HAP-1 (cell line): ENCODE results near the gene PRDM11.
"Not testable (repeated sequence)": the region's sequence is repeated elsewhere in the genome, so short reads cannot be mapped to it uniquely, and the experiment has no call there.

ENCODE experiments used
- DNase-seq, 2 experiments: peaks; one replicate each; pipeline ENCODE4 v3.0.0-alpha.2; 2016 to 2020; ENCODE audit warnings: low spot score in 2 of 2
- H3K27me3 ChIP-seq: fragments of 250-450 bp; sonication (Bioruptor Pico); 2 replicates; pipeline ENCODE4 v1.5.1; 2020; ENCODE audit warnings: low read depth, mild to moderate bottlenecking, moderate library complexity
- H3K36me3 ChIP-seq: fragments of 250-450 bp; sonication (Bioruptor Pico); replicated peaks from 2 replicates; pipeline ENCODE4 v1.5.1; 2020; ENCODE audit warnings: mild to moderate bottlenecking
- H3K4me1 ChIP-seq: fragments of 250-450 bp; sonication (Bioruptor Pico); 2 replicates; pipeline ENCODE4 v1.5.1; 2020; ENCODE audit warnings: mild to moderate bottlenecking
- H3K4me3 ChIP-seq: fragments of 250-450 bp; sonication (Bioruptor Pico); 2 replicates; pipeline ENCODE4 v1.5.1; 2020; ENCODE audit warnings: mild to moderate bottlenecking, moderate library complexity
- H3K9me3 ChIP-seq: fragments of 250-450 bp; sonication (Bioruptor Pico); 2 replicates; pipeline ENCODE4 v1.5.1; 2020; ENCODE audit warnings: mild to moderate bottlenecking, moderate library complexity
- in situ Hi-C: fragments of 300-500 bp; cut with MboI; formaldehyde crosslinking; loops from 3 replicates; pipeline ENCODE4 v1.14.3; 2020; ENCODE audit warnings: low sequenced_read_pairs, inconsistent platforms, mixed read lengths

PRDM11 gene

DNA sequence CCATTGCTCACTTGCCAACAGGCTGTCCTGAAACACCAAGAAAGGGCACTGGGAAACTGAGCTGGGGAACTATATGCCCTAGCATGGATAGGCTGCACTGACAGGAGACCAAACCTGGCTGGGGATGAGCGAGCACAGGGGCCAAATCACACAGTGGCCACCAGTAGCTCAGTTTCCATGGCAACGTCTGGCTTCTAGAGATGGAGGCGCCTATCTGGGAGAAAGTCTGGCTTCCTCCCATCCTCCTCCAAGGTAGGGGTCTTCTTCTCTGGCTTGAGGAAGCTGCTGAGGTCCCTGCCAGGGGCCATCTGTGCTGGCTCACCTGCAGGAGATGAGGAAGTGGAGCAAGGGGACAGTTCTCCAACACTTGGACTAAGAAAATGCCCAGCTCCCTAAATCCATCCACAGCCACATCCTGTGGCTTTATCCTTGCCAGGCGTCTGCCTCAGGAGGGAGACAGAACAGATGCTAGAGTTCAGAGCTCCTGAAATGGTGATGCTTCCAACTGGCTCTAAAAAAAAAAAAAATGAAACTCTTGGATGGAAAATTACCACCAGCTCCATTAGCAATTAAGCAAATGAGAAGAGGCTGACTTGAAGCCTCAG lies 91.4 kb downstream of the PRDM11 start:
- no peaks in the 10 kb centered on the region for H3K36me3 ChIP-seq
- in situ Hi-C loops: loop anchor here (10.0 kb wide), 1 partner anchor 63 kb away; no protein-coding TSS in a partner anchor
- no peaks in the 10 kb centered on the region for H3K4me1 ChIP-seq
- 0 out of 2 replicates have a peak, but pooled peaks cover 2% of the 10 kb centered on the region for H3K27me3 ChIP-seq
- no peaks in the 10 kb centered on the region for H3K9me3 ChIP-seq
- H3K4me3 ChIP-seq: no peak overlapping the region
- DNase-seq: no peak

GRCh38 chr11:45238724-45239123 lies 92.3 kb downstream of the PRDM11 start:
- no peaks in the 10 kb centered on the region for H3K4me1 ChIP-seq
- no peaks in the 10 kb centered on the region for H3K36me3 ChIP-seq
- H3K27me3 ChIP-seq: 0 out of 2 replicates have a peak, but pooled peaks cover 2% of the 10 kb centered on the region
- H3K4me3 ChIP-seq: no peak overlapping the region
- no peak for DNase-seq
- in situ Hi-C loops: loop anchor here (10.0 kb wide), 1 partner anchor 64 kb away; no protein-coding TSS in a partner anchor
- no peaks in the 10 kb centered on the region for H3K9me3 ChIP-seq

GRCh38 chr11:45239733-45240132 lies 93.3 kb downstream of the PRDM11 start:
- Histone ChIP-seq H3K27me3 (0 out of 2 replicates have a peak, but pooled peaks cover 2% of the 10 kb centered on the region), H3K36me3 (no peaks in the 10 kb centered on the region), H3K4me3 (no peak overlapping the region), H3K4me1 (no peaks in the 10 kb centered on the region), H3K9me3 (no peaks in the 10 kb centered on the region)
- DNase-seq: no peak
- in situ Hi-C loops: loop anchor here (10.0 kb wide), 1 partner anchor 65 kb away; no protein-coding TSS in a partner anchor

- Histone ChIP-seq H3K36me3 (no peaks in the 10 kb centered on the region), H3K9me3 (no peaks in the 10 kb centered on the region), H3K27me3 (no peaks in the 10 kb centered on the region), H3K4me3 (no peak overlapping the region), H3K4me1 (no peaks in the 10 kb centered on the region)
- in situ Hi-C loops: no loop called here
- DNase-seq: no peak
These were observed 97.5 kb downstream of the PRDM11 start for GRCh38 chr11:45243967-45244366.

DNA sequence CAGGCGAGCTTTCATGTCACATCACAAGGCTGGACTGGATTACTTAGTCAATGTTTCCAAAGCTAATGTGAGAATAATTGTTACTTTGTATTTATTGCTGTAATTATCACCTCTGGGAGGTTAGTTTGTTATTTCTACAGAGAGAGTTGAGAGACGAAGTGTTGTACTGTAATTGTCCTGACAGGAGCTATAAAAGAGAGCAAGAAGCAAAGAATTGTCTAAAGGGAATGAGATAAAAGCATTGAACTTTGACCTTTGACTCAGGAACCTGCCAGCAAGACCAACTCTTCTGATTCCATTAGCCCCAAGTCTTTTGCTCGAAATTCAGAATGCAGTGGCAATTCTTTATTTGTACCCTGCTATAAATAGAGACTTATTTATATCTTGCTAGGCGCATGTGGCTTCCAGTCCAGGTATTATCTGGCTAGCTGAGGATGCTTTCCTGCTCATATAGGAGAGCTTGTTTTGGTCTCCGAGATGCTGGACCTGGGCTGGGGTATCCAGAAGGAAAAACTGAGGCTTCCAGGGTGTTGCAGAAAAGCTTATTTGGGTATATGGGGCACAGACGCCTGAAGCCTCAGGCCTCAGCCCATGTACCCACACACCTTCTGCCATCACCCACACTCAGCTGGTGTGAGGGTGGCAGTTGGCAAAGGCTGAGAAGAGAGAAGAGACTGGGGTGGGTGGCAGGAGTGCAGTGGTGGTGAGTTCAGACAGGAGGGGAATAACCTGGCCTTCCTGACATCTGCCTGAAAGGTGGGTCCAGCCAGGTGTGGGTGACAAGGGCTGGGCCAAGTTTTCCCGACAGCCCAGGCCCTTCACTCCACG lies 99.0 kb downstream of the PRDM11 start:
- no peak for DNase-seq
- in situ Hi-C loops: no loop called here

GRCh38 chr11:45246241-45246640 lies 99.8 kb downstream of the PRDM11 start:
- Histone ChIP-seq H3K9me3 (no peaks in the 10 kb centered on the region), H3K36me3 (no peaks in the 10 kb centered on the region), H3K4me3 (no peak overlapping the region), H3K27me3 (no peaks in the 10 kb centered on the region), H3K4me1 (no peaks in the 10 kb centered on the region)
- in situ Hi-C loops: no loop called here
- no peak for DNase-seq

More for the DNA sequence above, 99.0 kb downstream of the PRDM11 start:
- Histone ChIP-seq H3K27me3 (no peaks in the 10 kb centered on the region), H3K36me3 (no peaks in the 10 kb centered on the region), H3K4me3 (no peak overlapping the region), H3K4me1 (no peaks in the 10 kb centered on the region), H3K9me3 (no peaks in the 10 kb centered on the region)

DNA sequence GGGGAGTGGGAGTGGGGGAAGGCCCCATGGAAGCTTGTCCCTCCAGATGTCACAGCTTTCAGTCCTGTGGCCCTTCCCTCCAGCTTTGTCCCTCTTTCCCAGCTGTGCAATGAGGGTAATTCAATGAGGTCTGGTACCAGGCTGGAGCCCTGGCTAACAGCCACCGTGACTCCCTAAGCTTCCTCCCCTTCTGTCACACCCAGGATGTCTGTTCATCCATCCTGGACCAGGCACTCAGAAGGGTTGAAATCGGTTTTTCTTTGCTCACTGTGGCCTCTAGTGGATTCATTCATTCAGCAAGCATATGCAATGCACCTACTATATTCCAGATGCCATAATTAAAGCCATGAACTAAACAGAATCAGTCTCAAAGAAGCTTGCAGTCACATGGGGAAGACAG lies 101.0 kb downstream of the PRDM11 start:
- in situ Hi-C loops: no loop called here
- Histone ChIP-seq H3K36me3 (no peaks in the 10 kb centered on the region), H3K9me3 (no peaks in the 10 kb centered on the region), H3K27me3 (no peaks in the 10 kb centered on the region), H3K4me3 (no peak overlapping the region), H3K4me1 (no peaks in the 10 kb centered on the region)
- no peak for DNase-seq

GRCh38 chr11:45248501-45249011 lies 102.1 kb downstream of the PRDM11 start:
- H3K36me3 ChIP-seq: no peaks in the 10 kb centered on the region
- in situ Hi-C loops: no loop called here

GRCh38 chr11:45249372-45249771 lies 102.9 kb downstream of the PRDM11 start:
- H3K9me3 ChIP-seq, H3K4me1 ChIP-seq, DNase-seq, in situ Hi-C loops, H3K27me3 ChIP-seq, H3K4me3 ChIP-seq, H3K36me3 ChIP-seq: not testable (repeated sequence)

More at GRCh38 chr11:45248501-45249011, 102.1 kb downstream of the PRDM11 start:
- DNase-seq: no peak
- H3K4me3 ChIP-seq: no peak overlapping the region
- no peaks in the 10 kb centered on the region for H3K27me3 ChIP-seq
- no peaks in the 10 kb centered on the region for H3K9me3 ChIP-seq
- no peaks in the 10 kb centered on the region for H3K4me1 ChIP-seq

DNA sequence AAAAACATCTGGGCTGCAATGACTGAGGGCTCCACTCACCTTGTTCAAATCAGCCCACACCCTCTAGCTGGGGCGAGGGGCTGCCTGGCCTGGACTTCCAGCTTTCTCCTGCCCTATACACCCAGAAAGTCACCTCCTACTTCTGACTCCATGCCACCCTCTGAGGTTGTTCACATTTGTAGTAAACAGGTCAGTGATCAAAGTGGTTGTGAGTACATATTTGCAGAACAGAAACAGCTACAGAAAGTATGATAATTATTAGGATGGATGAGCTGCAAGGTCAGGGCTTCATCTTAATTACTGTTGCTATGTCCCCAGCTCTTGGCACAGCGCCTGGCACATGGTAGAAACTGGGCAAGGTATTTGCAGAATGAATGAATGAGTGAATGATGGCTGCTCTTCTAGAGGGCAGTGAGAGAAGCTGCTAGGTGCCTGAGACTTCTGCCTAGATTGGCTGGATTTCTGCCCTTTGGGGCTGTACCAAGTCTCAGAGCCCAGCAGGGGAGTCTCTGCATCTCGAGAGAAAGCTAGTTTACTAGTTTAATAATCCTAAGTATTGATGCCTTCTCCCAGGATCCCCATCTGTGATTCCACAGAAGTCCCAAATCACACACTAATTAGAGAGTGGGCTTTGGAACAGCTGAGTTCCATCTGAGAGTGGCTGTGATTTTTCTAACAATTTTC lies 103.7 kb downstream of the PRDM11 start:
- no peaks in the 10 kb centered on the region for H3K4me1 ChIP-seq
- no peak for DNase-seq
- no peaks in the 10 kb centered on the region for H3K36me3 ChIP-seq
- in situ Hi-C loops: no loop called here
- H3K9me3 ChIP-seq: no peaks in the 10 kb centered on the region
- H3K27me3 ChIP-seq: no peaks in the 10 kb centered on the region
- no peak overlapping the region for H3K4me3 ChIP-seq

DNA sequence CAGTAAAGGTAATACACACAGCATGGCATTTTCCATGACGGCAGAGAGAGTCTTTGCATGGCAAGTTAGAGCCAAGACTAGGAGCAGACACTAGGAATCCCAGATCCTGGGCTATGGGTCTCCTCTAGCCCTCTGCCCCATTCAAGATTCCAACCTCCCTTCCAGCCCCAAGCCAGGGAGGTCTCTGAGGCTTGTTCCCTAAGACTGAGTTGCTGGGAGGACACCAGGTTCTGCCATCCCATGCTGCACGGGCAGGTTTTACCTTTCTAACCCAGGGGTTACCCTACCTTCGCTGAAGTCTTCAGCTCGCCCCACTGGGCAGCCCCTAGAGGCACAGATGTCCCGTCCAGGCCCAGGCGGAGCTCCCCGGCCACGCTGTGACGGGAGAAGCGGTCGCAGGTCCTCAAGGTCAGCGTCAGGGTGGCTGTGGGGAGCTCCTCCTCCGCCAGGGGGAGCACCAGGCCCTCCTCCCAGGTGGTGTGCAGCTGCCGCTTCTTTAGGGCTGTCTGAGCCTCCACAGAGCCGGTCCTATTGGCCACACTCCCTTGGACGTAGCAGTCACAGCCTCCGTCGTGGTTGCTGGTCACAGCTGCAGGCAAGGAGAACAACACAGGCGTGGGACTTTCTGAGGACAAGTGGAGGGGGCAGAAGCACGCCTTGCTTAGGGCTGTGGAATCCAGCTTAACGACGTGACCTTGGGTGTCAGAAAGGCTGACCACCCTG lies 105.9 kb downstream of the PRDM11 start:
- Histone ChIP-seq H3K4me1 (no peaks in the 10 kb centered on the region), H3K27me3 (no peaks in the 10 kb centered on the region), H3K36me3 (no peaks in the 10 kb centered on the region), H3K9me3 (no peaks in the 10 kb centered on the region), H3K4me3 (no peak overlapping the region)
- peak; percentile 34 to 82 for DNase-seq
- in situ Hi-C loops: no loop called here

DNA sequence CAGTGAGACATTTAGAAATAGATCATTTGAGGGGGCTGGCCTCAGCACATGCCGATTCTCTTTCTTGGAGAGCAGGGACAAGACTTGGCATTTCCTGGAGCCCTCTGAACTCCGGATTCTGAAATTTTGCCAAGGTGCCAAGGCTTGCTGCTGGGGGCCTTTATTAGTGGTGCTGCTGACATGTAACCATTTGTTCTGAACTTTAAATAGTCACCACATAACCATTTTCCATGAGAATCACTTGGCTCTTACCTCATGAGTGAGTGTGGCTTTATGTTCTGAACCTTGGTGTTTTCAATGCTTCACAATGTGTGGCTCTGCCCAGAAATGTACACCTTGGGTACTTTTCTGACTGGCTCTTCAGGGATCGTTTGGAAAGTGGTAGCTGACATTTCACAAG lies 106.4 kb downstream of the PRDM11 start:
- H3K9me3 ChIP-seq: no peaks in the 10 kb centered on the region
- no peak overlapping the region for H3K4me3 ChIP-seq
- in situ Hi-C loops: no loop called here
- no peaks in the 10 kb centered on the region for H3K27me3 ChIP-seq
- no peaks in the 10 kb centered on the region for H3K36me3 ChIP-seq
- DNase-seq: no peak
- H3K4me1 ChIP-seq: no peaks in the 10 kb centered on the region

DNA sequence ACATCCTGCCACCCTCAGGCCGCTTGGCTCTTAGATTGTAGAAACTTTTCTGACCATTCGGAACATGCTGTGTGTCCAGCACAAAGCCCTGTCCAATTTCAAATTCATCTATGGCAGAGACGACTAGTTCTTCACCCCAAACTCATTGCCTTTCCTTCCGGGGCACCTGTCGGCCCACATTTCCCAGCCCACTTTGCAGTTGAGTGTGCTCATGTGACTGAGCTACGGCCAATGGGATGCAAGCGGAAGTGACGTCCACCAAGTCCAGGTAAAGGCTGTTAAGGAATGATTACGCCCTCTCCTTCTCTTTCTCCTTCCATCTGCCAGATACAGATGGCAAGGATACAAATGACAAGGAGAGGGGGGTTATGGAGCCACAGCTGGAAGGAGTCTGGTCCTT lies 107.2 kb downstream of the PRDM11 start:
- Histone ChIP-seq H3K4me3 (no peak overlapping the region), H3K9me3 (no peaks in the 10 kb centered on the region), H3K27me3 (no peaks in the 10 kb centered on the region), H3K36me3 (no peaks in the 10 kb centered on the region), H3K4me1 (no peaks in the 10 kb centered on the region)
- in situ Hi-C loops: no loop called here
- DNase-seq: no peak
